Measurements from ENCODE around the gene CA7.
"Not testable (repeated sequence)": the region's sequence is repeated elsewhere in the genome, so short reads cannot be mapped to it uniquely, and the experiment has no call there.

Gene CA7

GRCh38 chr16:66874079-66874775 is 30.0 kb downstream of the CA7 start:
- no peak for DNase-seq

GRCh38 chr16:66878067-66878466 is 33.9 kb downstream of the CA7 start:
- peak; percentile 98 for DNase-seq

- DNase-seq = peak; percentile 86
Measured at GRCh38 chr16:66880288-66881013, 36.2 kb downstream of the CA7 start, which contains the start of gene PDP2. TSS of gene PDP2 (plus strand) at chr16:66880515. CDS start at chr16:66884285, 3,770 bp downstream.

- no peak for DNase-seq
Measured at GRCh38 chr16:66881014-66881417, 36.8 kb downstream of the CA7 start.

GRCh38 chr16:66881560-66881959 is 37.3 kb downstream of the CA7 start:
- DNase-seq = no peak

- DNase-seq = no peak
Measured at GRCh38 chr16:66881964-66882508, 37.8 kb downstream of the CA7 start.

- DNase-seq = no peak
Measured at GRCh38 chr16:66882702-66883101, 38.5 kb downstream of the CA7 start.

GRCh38 chr16:66885491-66885890 is 41.3 kb downstream of the CA7 start:
- DNase-seq = no peak

- DNase-seq = no peak
Measured at GRCh38 chr16:66886321-66886720, 42.1 kb downstream of the CA7 start.

GRCh38 chr16:66886914-66887313 is 42.7 kb downstream of the CA7 start:
- no peak for DNase-seq

GRCh38 chr16:66888647-66889615 is 44.7 kb downstream of the CA7 start:
- DNase-seq = no peak

GRCh38 chr16:66889622-66890021 is 45.4 kb downstream of the CA7 start:
- no peak for DNase-seq

GRCh38 chr16:66890799-66891198 is 46.6 kb downstream of the CA7 start:
- DNase-seq = no peak

- DNase-seq = no peak
Measured at GRCh38 chr16:66891360-66891759, 47.1 kb downstream of the CA7 start.

GRCh38 chr16:66891797-66892196 is 47.6 kb downstream of the CA7 start:
- DNase-seq = no peak

GRCh38 chr16:66894055-66894454 is 49.8 kb downstream of the CA7 start:
- no peak for DNase-seq

- peak; percentile 61 for DNase-seq
Measured at GRCh38 chr16:66894948-66895688, 50.9 kb downstream of the CA7 start.

- DNase-seq = no peak
Measured at GRCh38 chr16:66895689-66895979, 51.4 kb downstream of the CA7 start.

GRCh38 chr16:66895999-66896398 is 51.8 kb downstream of the CA7 start:
- no peak for DNase-seq

GRCh38 chr16:66896682-66897081 is 52.5 kb downstream of the CA7 start:
- DNase-seq = not testable (repeated sequence)

GRCh38 chr16:66898207-66898606 is 54.0 kb downstream of the CA7 start:
- no peak for DNase-seq

- no peak for DNase-seq
Measured at GRCh38 chr16:66898933-66899309, 54.7 kb downstream of the CA7 start.

Data from MV-4-11 (cell line).